SK-N-SH (cell line): ENCODE measurements around the gene SZT2.

ENCODE experiments used
- NRF1 ChIP-seq: IDR thresholded peaks from 2 replicates; pipeline ENCODE4 v1.6.1; 2012; ENCODE audit warnings: low read depth, mild to moderate bottlenecking, low read length
- TAF1 ChIP-seq: IDR thresholded peaks from 2 replicates; pipeline ENCODE4 v1.6.1; 2012; ENCODE audit warnings: low read depth, mild to moderate bottlenecking, low read length, moderate library complexity, borderline replicate concordance
- TF ChIP-seq, protein P1 (sequence below): IDR thresholded peaks from 2 replicates; pipeline ENCODE4 v1.6.1; 2012; ENCODE audit warnings: mild to moderate bottlenecking, low read depth, low read length, moderate library complexity
- TF ChIP-seq, protein P2 (sequence below): fragments of 200-600 bp; sonication (generic); IDR thresholded peaks from 2 replicates; pipeline ENCODE4 v1.6.1; 2017; ENCODE audit warnings: antibody characterized with exemption, mild to moderate bottlenecking, moderate library complexity
- TF ChIP-seq, protein P3 (sequence below): IDR thresholded peaks from 2 replicates; pipeline ENCODE4 v1.4.0; 2012; ENCODE audit warnings: low read depth, borderline replicate concordance

DNA sequence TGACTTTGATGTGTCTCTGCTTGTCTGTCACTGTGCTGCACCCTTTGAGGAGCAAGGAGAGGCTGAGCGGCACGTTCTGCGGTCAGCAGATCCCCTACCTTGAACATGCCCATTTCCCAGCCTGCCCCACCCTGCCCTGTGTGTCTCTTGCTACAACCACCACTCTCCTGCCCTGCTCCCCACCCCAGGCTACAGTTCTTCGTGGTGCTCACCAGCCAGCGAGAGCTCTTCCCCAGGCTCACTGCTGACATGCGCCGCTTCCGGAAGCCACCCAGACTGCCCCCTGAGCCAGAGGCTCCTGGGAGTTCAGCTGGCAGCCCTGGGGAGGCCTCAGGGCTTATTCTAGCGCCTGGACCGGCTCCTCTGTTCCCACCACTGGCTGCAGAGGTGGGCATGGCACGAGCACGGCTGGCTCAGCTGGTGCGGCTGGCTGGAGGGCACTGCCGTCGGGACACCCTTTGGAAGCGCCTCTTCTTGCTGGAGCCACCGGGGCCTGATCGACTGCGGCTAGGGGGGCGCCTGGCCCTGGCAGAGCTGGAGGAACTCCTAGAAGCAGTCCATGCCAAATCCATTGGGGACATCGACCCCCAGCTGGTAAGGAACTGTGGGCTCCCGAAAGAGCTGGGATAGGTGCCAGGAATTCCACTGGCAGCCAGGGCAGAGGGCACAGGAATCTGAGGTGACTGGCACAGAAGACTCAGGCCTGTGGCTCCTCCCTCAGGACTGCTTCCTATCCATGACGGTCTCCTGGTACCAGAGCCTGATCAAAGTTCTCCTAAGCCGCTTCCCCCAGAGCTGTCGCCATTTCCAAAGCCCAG is 58.4 kb downstream of the SZT2 start:
- TF ChIP-seq, protein P1, sequence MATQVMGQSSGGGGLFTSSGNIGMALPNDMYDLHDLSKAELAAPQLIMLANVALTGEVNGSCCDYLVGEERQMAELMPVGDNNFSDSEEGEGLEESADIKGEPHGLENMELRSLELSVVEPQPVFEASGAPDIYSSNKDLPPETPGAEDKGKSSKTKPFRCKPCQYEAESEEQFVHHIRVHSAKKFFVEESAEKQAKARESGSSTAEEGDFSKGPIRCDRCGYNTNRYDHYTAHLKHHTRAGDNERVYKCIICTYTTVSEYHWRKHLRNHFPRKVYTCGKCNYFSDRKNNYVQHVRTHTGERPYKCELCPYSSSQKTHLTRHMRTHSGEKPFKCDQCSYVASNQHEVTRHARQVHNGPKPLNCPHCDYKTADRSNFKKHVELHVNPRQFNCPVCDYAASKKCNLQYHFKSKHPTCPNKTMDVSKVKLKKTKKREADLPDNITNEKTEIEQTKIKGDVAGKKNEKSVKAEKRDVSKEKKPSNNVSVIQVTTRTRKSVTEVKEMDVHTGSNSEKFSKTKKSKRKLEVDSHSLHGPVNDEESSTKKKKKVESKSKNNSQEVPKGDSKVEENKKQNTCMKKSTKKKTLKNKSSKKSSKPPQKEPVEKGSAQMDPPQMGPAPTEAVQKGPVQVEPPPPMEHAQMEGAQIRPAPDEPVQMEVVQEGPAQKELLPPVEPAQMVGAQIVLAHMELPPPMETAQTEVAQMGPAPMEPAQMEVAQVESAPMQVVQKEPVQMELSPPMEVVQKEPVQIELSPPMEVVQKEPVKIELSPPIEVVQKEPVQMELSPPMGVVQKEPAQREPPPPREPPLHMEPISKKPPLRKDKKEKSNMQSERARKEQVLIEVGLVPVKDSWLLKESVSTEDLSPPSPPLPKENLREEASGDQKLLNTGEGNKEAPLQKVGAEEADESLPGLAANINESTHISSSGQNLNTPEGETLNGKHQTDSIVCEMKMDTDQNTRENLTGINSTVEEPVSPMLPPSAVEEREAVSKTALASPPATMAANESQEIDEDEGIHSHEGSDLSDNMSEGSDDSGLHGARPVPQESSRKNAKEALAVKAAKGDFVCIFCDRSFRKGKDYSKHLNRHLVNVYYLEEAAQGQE = no peak
- TF ChIP-seq, protein P2, sequence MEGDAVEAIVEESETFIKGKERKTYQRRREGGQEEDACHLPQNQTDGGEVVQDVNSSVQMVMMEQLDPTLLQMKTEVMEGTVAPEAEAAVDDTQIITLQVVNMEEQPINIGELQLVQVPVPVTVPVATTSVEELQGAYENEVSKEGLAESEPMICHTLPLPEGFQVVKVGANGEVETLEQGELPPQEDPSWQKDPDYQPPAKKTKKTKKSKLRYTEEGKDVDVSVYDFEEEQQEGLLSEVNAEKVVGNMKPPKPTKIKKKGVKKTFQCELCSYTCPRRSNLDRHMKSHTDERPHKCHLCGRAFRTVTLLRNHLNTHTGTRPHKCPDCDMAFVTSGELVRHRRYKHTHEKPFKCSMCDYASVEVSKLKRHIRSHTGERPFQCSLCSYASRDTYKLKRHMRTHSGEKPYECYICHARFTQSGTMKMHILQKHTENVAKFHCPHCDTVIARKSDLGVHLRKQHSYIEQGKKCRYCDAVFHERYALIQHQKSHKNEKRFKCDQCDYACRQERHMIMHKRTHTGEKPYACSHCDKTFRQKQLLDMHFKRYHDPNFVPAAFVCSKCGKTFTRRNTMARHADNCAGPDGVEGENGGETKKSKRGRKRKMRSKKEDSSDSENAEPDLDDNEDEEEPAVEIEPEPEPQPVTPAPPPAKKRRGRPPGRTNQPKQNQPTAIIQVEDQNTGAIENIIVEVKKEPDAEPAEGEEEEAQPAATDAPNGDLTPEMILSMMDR = no peak
- no peak for TF ChIP-seq NRF1
- no peak for TF ChIP-seq TAF1
- TF ChIP-seq, protein P3, sequence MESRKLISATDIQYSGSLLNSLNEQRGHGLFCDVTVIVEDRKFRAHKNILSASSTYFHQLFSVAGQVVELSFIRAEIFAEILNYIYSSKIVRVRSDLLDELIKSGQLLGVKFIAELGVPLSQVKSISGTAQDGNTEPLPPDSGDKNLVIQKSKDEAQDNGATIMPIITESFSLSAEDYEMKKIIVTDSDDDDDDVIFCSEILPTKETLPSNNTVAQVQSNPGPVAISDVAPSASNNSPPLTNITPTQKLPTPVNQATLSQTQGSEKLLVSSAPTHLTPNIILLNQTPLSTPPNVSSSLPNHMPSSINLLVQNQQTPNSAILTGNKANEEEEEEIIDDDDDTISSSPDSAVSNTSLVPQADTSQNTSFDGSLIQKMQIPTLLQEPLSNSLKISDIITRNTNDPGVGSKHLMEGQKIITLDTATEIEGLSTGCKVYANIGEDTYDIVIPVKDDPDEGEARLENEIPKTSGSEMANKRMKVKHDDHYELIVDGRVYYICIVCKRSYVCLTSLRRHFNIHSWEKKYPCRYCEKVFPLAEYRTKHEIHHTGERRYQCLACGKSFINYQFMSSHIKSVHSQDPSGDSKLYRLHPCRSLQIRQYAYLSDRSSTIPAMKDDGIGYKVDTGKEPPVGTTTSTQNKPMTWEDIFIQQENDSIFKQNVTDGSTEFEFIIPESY = no peak
